Neural cell (in vitro differentiated cells): ENCODE data around the gene LYAR.

Experiments used
- POLR2AphosphoS5 ChIP-seq: IDR thresholded peaks from 2 replicates; pipeline ENCODE4 v1.6.1; 2012
- TF ChIP-seq, protein P1 (sequence below): fragments of 450-650 bp; IDR thresholded peaks from 2 replicates; pipeline ENCODE4 v1.5.1; 2014; ENCODE audit warnings: antibody characterized with exemption, mild to moderate bottlenecking, moderate library complexity; ENCODE audit not compliant: poor library complexity, severe bottlenecking

DNA sequence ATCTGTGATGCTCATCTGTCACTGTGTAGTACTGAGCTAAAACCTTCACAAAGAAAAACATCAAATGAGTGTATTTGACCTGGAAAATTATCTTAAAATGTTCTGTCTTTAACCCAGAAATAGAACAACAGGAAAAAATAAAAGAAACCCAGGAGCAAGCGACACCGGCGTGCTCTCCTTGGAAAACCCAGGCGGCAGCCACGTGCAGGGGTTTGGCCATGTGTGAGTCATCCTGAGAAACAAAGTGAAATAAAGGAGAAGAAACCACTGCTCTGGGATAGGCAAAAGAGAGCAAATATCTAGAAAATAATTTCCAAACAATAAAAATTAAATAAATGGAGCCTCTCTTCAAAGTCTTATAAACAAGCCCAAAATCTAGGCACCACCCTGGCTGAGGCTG lies 22.0 kb downstream of the LYAR start:
- TF ChIP-seq, protein P1, sequence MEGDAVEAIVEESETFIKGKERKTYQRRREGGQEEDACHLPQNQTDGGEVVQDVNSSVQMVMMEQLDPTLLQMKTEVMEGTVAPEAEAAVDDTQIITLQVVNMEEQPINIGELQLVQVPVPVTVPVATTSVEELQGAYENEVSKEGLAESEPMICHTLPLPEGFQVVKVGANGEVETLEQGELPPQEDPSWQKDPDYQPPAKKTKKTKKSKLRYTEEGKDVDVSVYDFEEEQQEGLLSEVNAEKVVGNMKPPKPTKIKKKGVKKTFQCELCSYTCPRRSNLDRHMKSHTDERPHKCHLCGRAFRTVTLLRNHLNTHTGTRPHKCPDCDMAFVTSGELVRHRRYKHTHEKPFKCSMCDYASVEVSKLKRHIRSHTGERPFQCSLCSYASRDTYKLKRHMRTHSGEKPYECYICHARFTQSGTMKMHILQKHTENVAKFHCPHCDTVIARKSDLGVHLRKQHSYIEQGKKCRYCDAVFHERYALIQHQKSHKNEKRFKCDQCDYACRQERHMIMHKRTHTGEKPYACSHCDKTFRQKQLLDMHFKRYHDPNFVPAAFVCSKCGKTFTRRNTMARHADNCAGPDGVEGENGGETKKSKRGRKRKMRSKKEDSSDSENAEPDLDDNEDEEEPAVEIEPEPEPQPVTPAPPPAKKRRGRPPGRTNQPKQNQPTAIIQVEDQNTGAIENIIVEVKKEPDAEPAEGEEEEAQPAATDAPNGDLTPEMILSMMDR: no peak
- no peak for TF ChIP-seq POLR2AphosphoS5
